HG03045 (cell line): ENCODE results near the gene GSKIP.

Source experiments
- ATAC-seq: cut with Tn5 transposase; IDR thresholded peaks from one replicate; pipeline ENCODE4 v1.9.1; 2021; ENCODE audit warnings: mild to moderate bottlenecking, moderate library complexity; ENCODE audit not compliant: unreplicated experiment

Gene GSKIP

GRCh38 chr14:96376093-96376492 is 12.8 kb downstream of the GSKIP start:
- ATAC-seq = no peak

DNA sequence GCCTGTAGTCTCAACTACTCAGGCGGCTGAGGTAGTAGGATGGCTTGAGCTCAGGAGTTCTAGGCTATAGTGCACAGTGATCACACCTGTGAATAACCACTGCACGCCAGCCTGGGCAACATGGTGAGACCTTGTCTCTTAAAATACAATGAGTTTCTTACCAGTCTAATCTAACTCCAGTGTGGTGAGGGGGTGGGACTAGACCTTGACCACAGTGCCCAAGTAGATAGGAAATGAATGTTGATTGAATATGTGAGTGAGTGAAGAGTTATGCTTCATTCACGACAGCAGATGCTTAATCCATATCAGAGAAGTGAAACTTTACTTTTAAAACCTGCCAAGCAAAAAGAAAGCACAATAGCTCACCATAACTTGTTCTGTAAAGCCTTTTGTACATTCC is 17.4 kb downstream of the GSKIP start:
- ATAC-seq = no peak

DNA sequence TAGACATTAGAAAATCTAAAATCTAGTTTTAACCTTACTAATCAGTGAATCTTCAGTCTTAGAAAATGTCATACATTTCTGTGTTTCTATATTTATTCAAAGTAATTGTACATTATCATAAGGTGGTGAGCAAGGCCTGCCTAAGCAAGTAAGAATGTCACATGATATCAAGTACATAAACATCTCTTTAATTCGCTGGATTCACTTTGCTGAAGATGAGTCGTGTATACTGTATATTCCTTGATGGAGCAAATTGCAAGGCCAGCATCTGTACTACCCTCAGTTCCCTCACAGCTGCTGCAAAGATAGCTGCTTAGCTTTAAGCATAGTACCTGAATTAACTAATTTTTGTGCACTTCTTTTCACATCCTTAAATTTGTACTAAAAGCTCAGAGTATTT is 20.1 kb downstream of the GSKIP start:
- ATAC-seq = no peak

DNA sequence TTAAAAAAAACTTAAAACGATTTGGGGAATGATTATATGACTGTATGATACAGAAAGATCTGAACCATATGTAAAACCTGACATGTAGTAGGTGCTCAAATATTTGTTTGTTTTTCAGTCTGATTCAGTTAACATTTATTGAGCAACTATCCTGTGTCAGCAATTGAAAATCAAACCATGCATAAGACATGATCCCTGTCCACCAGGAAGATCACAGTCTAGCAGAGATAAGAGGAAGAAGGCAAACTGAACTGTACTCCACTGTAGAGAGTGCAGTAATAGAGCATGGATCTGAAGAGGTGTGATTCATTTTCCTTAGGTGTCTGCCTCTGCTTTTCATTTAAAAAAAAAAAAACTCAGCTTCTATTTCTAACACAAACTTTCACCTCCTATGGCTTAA is 20.7 kb downstream of the GSKIP start:
- ATAC-seq = no peak

GRCh38 chr14:96384740-96385139 is 21.4 kb downstream of the GSKIP start:
- ATAC-seq = no peak

DNA sequence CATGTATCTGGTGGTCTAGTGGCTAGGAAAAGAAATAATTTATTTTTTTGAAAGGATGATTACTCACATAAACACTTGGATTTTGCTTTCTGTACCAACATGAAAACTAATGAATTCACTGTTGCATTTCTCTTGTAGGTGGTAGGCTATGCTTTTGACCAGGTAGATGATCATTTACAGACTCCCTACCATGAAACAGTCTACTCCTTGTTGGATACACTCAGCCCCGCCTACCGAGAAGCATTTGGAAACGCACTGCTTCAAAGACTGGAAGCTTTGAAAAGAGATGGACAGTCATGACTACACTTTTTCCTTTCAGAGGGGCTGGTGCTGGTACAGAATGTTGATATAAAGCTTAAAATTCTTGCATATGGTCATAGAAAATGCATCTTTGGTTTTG is 22.1 kb downstream of the GSKIP start:
- ATAC-seq = no peak

- no peak for ATAC-seq
Observed at GRCh38 chr14:96390965-96391292, 27.6 kb downstream of the GSKIP start.

DNA sequence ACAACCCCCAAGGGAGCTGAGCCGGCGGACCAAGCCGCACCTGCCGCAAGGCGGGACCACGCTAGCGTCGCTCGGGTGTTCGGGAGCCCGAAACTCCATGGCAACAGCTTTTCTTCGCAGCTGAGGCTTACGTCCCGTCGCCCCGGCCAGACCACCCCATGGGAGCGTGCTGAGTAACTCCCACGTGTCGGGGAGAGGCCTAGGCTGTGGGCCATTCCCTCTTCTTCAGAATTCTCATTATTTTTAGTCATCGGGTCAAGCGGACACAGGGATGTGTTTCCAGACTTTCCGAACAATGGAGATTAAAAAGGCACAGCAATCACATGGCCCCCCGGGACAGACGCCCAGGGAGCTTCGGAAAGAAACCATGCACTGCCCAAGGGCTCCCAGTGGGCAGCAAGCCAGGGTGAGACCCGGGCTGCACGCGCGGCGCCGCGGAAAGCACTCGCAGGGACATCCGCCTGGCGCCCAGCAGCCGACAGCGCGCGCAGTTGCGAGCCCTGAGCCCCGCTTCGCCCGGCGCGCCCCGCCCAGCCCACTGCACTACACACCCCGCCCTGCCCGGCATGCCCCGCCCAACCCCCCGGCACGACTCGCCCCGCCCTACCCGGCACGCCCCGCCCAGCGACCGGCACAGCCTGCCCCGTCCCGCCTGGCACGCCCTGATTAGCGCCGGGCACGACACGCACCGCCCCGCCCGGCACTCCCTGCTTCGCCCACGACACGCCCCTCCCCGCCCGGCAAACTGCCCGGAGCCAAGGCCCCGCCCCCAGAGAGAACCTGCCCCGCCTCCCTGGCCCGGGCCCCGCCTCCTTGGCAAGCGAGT is 28.2 kb downstream of the GSKIP start:
- peak; percentile 90 for ATAC-seq

DNA sequence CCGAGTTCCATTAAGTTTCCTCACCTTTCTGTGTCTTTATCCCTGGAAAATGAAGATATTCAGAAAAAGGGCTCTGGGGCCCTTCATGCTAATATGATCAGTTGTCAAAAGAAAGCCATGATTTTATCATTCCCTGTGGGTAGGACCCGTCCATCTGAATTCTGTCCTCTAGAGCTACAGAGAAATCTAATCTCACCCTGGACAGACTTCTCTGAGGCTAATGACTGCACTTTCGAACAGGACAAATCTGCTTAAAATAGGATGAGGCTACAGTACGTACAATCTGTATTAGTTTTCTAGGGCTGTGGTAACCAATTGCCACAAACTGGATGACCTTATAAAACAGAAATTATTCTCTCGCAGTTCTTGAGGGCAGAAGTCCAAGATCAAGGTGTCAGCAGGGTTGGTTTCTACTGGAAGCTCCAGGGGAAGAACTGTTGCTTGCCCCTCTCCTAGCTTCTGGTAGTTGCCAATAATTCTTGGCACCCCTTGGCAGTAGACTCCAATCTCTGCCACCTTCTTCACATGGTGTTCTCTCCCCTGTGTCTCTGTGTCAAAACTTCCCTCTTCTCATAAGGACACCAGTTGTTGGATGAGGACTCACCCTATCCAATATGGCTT is 29.9 kb downstream of the GSKIP start:
- ATAC-seq = no peak

DNA sequence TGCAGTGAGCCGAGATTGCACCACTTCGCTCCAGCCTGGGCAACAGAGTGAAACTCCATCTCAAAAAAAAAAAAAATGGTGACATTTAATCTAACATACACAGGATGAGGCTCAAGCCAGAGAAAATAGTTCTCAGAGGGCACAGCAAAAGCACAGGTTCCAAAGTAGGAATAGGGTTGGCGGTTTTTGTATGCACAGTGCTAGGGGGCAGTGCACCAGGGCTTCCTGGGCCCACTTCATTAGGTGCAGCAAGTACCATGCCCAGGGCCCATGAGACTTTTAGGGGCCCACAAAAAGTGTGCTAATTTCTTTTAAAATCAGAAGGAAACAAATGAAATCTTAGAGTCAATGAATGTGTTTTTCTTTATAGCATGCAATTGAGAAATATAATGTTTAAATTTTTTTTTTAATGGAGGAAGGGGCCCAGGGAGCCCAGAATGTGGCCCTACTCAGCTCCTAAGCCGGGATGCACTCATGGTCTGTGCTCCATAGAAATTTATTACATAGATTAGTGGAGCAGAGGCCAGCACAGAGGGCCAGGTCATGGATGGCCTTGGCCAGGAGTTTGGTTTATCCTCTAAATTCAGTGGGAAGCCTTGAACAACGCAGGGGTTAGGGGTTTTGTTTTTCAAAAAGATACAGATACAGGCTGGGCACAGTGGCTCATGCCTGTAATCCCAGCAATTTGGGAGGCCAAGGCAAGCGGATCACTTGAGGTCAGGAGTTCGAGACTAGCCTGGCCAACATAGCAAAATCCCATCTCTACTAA is 30.9 kb downstream of the GSKIP start:
- ATAC-seq = no peak

DNA sequence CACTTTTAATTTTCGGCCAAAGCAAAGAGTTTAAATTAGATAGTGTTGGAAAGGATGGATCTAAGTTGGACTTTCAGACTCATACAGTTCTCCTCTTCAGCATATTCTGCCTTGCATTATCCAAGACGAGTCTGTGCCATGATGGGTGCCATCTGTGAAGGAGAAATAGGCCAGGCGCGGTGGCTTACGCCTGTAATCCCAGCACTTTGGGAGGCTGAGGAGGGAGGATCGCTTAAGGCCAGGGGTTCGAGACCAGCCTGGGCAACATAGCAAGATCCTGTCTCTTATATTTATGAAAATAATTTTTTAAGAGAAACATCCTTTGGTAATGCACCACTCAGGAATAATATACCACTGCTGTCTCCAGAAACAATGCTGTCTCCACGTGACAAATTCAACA is 35.1 kb downstream of the GSKIP start:
- ATAC-seq = no peak

DNA sequence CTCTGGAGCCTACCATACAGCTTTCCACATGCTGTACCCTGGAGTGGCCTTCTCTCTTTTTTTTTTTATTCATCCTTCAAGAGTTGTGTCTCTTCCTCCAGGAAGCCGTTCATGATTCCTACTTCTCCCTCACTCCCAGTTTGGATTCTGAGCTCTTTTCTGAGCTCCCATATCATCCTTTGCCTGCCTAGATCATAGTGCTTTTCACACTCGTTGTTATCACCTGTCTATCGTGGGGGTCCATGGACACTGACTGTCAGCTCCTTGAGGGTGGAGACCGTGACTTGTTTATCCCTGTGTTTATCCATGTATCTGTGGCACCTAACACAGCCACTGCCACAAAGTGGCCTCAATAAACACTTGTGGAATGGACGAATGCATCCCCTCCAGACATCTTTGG is 35.6 kb downstream of the GSKIP start:
- ATAC-seq = no peak

- ATAC-seq = no peak
Observed at GRCh38 chr14:96399405-96399804, 36.1 kb downstream of the GSKIP start.

GRCh38 chr14:96400495-96400894 is 37.2 kb downstream of the GSKIP start:
- ATAC-seq = no peak

- ATAC-seq = no peak
Observed at GRCh38 chr14:96403409-96403808, 40.1 kb downstream of the GSKIP start.

- no peak for ATAC-seq
Observed at GRCh38 chr14:96405677-96406076, 42.4 kb downstream of the GSKIP start.

DNA sequence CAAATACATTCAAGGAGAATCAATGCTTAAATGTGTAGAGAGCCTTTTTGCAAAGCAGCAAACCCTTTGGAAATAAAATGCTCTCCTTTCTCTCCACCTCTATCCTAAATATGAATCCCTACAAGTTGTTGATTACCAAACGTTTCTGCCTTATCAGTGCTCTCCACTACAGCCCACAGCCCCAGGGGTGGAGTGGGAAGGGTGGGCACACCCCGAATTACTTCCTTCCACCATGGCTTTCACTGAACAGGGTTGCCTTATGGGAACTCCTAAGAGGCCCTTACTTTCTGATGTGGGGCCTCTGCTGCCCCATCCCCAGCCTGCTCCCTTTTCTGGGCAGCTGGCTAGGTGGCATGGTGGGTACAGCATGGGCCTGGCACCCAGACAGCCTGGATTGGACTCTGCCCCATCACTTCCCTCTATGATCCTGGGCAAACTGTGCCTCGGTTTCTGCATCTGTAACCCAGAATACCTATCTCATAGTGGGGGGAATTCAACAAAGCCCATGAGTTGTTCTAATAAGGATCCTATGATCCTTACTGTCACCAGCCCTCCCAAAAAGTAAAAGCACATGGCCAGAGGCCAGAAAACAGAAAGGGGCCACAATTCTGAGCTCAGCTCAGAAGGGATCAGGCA is 44.7 kb downstream of the GSKIP start:
- ATAC-seq = no peak

DNA sequence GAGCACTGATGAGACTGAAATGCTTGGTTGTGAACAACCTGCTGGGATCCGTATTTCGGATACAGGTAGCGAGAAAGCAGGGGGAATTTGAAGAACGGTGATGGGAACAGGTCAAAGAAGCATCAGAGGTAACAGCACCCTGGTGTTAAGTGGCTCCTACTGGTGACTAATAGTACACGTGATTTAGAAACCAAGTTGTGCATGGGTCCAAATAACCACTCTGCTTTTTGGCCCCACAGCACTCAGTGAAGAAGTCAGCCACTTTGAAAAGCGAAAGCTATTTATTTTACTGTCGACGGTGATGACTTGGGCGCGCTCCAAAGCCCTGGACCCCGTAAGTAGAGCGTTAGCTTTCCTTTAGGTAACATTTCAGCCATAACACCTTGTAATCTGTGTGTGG is 45.3 kb downstream of the GSKIP start:
- no peak for ATAC-seq

- ATAC-seq = no peak
Observed at GRCh38 chr14:96409701-96410100, 46.4 kb downstream of the GSKIP start.

GRCh38 chr14:96410119-96410518 is 46.8 kb downstream of the GSKIP start:
- no peak for ATAC-seq

DNA sequence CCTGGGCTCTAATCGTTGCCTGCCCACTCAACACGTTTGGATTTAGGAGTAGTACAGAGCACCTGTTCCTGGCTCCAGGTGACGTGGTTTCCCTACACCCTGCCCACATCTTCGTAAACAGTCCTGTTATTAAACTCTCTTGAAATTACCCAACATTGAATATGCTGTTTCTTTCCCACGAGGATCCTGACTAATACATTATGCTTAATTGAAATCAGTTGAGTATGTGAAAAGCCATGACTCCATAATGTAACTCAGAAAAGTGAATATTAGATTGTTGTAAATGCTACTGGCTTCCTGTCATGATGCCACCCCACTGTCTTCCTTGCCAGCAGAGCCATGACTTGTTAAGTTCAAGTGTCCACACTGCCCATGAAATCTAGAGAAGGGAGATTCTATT is 50.2 kb downstream of the GSKIP start:
- ATAC-seq = no peak

DNA sequence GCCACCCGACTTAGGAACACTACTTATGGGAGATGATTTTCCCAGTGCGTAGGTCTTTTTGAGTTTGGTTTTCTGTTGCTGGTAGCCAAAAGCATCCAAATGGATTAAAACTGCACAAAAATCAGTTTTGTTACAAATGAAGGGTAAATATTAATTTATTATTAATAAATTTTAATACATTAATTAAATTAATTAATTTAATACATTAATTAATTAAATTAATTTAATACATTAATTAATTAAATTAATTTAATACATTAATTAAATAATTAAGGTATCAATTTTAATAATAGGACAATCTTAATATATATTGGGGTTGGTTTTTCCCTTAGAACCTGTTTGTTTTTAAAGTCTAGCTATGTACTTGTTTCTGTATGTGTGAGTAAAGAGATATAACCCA is 52.2 kb downstream of the GSKIP start:
- ATAC-seq = no peak
